Stimulated activated CD4-positive, alpha-beta T cell treated with anti-CD3 and anti-CD28 coated beads, Interleukin-1b, Interleukin-23, amount 100 ng/mL, for 24 hours (primary cell): ENCODE data around the gene MAD2L1BP.

Experiments used
- DNase-seq, 4 experiments: peaks; one replicate each; pipeline ENCODE4 v3.0.0-alpha.2; 2020; ENCODE audit warnings: low read depth in 4 of 4, low spot score in 1 of 4

Gene MAD2L1BP

DNA sequence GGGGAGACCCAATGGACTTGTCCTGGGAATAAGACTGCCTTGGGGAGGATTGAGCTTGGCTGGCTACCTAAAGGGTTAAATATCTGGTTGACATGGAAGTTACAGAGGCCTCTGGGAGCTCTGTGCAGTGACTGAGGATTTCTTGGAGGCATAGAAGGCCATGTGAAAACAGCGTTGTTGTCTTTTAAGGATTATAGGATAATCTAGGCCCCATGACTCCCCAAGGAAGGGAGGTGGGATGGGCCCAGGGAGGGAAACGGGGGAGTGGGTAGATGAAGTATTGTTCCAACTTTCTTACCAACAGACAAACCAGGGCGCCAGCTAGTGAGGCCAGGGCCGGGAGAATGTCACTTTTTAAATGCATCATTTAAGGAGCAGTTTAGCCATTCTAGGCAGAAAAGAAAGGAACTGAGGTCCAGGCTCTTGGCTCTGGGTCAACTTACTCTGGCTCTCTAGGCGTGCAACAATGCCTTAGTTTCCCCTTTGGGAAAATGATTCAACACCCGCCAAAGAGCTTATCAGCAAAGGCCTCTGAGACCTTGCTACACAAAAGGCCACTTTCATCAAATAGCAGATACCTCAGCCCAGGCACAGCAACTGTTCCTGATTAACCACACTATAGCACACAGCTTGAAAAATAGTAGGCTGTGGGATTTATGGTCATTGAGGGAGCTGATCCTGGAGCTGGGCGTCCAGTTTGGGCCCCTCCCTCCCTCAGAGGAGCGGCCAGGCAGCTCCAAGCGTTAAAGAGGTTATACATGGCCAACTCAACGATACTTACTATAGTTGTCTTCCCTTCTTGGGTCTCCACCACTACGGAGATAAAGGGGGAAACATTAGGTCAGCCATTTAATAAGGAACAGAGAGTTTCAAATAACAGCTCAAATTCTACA lies 44.9 kb downstream of the MAD2L1BP start:
- no peak for DNase-seq

DNA sequence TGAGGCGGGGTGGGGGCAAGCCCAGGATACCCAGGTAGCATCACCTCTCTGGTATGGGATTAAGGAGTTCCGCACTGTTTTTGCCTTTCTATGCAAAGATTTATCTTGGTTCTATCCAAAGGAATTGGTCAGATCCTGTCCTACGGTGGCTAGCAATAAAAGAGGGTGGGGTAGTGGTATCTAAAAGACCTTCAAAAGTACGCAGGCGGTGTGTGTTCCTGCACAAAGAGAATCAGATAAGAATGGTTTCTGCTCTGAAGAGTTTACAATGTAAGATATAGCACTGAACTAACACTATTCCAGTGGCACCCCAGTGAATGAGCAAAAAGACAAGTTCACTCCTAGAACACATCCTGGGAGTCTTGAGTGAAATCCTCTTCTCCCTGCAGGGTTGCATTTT lies 45.7 kb downstream of the MAD2L1BP start:
- DNase-seq, result no peak

DNA sequence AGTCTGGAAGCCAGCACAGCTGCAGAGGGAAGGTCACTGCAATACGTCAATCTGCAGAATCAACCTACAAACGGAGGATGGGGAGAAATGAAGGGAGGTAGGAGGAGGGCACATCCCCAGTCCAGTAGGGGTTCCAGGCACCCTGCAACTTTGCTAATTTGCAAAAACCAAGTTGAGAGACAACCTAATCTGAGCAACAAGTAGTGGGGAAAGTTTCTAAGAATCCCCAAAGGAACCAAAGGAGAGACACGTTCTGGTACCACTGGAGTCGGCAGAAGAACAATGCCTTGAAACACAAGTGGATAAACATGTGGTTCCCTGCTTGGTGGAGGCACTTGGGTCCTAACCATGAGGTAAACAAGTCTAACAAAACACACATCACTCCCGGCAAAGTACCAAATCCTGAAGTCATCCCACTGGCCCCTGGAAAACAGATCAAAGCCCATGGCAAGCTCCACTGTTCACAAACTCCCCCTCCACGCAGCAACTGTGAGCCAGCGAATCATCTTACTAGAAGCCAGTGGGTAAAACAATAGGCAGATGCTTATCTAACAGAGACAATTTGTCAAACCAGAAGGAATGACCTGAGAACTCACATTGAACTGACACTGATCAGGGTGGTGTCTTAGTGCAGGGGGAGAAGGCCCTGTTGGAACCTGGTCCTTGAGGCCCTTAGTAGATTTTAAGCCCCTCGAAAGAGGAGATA lies 47.2 kb downstream of the MAD2L1BP start:
- no peak for DNase-seq

DNA sequence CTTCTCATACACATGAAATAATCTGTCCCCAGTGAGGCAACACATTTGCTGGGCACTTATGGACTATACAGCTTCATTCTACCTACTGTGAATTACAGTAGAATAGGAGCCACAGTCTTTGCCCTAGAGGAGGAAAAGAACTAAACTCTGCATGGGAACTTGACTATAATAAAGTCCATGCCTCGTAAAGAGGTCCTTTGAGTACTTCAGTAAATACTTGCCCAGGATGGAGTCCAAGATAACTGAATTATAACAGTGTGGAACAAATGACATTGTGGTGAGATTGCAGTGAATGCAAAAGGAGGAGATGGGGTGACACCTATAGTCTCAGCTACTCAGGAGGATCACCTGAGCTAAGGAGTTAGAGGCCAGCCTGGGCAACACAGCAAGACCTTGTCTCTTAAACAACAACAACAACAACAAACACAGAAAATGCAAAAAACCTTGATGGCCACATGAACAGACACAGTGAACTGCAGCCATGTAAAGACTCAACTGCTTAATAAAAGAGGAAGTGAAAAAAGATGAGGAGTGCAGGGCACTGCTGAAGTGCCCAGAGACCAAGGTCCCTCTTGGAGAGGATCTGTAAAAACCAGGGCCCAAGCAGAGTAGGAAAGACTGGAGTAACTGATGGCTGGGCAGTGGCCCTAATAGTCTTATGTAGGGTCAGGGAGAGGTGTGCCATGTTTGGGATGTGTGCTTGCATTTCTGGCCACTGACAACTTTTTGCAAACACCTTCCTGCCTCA lies 48.2 kb downstream of the MAD2L1BP start:
- no peak for DNase-seq

DNA sequence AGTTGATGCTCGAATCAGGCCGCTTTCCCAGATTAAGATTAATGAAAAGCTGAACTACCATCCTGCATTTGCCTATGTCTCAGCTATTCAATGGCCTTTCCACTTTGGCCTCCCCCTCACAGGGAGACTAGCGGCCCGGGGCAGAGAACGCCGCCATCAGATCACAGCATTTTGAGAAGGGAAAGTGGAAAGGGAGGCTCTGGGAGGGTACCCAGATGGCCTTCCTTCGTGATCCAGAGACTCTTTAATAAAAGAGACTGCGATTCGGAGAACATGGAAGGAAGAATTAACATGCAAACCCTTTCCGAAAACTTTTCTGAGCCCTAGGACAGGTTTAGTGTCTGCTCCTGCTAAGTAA lies 51.4 kb downstream of the MAD2L1BP start:
- DNase-seq, result no peak

DNA sequence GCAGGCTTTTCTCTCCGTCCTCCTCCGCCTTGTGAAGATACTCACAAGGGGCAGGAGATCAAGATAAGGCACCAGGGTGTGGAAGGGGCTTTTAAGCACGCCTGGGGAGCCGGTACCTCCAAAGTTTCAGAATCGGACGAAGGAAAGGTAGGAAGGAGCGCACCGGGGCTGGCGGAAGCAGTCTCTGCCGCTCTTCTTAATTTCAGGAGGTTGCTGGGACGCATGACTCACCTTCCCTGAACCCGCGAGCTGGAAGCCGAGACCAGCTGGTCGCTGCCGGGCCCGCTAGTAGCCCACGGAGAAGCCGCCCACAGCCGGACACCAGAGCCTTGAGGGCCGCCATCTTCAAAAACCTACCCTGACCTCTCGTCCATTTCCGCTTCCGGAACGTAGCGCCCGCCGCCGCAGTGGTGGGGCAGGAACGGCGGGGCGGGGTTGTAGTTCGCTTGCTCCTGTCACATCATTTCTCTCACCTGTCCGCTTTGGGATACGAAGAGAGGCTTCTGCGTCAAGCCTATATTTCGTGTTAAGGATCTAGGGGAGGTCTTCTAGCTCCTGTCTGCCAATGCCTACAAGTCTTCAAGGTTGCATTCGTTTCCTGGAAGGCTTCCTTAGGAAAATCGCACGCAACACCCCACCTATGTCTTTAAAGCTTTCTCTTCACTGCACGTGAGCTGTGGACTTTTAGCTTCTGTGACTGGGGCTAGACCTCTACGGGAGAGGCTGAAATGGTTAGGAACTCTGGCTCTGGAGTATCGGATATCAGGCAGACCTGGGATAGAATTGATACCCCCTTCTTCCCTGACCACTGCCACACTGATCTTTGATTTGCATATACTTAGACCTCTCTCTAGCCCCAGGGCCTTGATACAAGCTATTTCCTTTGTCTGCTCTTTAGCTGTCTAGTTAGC lies 52.1 kb downstream of the MAD2L1BP start, which contains the start of gene MRPS18A:
Gene MRPS18A (minus strand): TSS at position 355 of the 911 bp plus-strand sequence. CDS start 12 bp downstream, at position 343.
- DNase-seq, result peak; percentile 66 to 71 (median 68)

DNA sequence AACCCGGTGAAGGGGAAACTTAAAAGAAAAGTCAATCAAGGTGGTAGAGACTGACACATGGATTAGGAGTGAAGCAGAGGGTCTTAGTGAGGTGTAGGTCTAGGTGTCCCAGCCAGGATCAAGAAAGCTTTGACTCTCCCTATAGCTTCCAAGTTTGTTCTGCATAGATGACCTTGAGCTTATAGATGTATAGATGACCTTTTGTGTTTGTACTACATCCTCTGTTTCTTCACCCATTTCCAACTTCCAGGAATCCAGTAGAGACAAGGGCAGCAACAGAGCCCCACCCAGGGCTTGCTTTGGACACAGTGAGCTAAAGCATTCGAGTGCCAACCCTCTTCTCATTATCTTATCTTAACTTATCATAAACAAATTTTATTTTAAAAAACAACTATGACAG lies 53.8 kb downstream of the MAD2L1BP start:
- DNase-seq, result no peak
